HCT116 (cell line): Measurements from ENCODE around the gene RABGAP1. TPM values are rescaled to one million over a fixed set of nuclear protein-coding genes. Genes with fewer than 3 reads are reported as not detected.

Experiments
- ATAC-seq: fragments of 200-7000 bp; cut with Tn5 transposase; 2 replicates; pipeline ENCODE4 v1.9.1; 2020; ENCODE audit warnings: mild to moderate bottlenecking, moderate library complexity
- BruUV-seq: library from RNA; stranded (reverse); fragments of 400-500 nt; replicated peaks from 2 replicates; lab custom pipeline; 2021; lab: Mats Ljungman, UMichigan
- CTCF ChIA-PET: fragments of 300-600 bp; sonication (Branson Sonifier 250); formaldehyde crosslinking; loops from one replicate; lab custom pipeline; 2021; ENCODE audit warnings: antibody characterized with exemption; lab: Charles Lee
- POLR2A ChIA-PET: fragments of 300-600, 350-600 bp; sonication (Branson Sonifier 250); formaldehyde crosslinking; loops from one replicate; lab custom pipeline; 2021; ENCODE audit warnings: antibody characterized with exemption; lab: Charles Lee
- RAD21 ChIA-PET, 2 experiments: fragments of 300-600 bp; sonication (Branson Sonifier 250); formaldehyde crosslinking; loops; one replicate each; lab custom pipeline; 2023; ENCODE audit warnings: low total read pairs in 2 of 2; ENCODE audit not compliant: uncharacterized antibody in 2 of 2, unreplicated experiment in 2 of 2, low non-redundant PET in 1 of 2; lab: Charles Lee
- DNase-seq: peaks from one replicate; pipeline ENCODE4 v3.0.0-alpha.2; 2010; ENCODE audit warnings: low read depth, low spot score
- H2AFZ ChIP-seq: fragments of 200-600 bp; shearing (Covaris generic), sonication (generic); 2 replicates; pipeline ENCODE4 v1.6.1; 2017; ENCODE audit warnings: low read depth, mixed run types, mixed read lengths, antibody characterized with exemption, low read length; ENCODE audit not compliant: poor library complexity, severe bottlenecking
- H3K27ac ChIP-seq: 2 replicates; pipeline ENCODE4 v1.5.1; 2012; ENCODE audit warnings: low read depth, low read length
- H3K27me3 ChIP-seq: fragments of 200-600 bp; sonication (generic); 2 replicates; pipeline ENCODE4 v1.6.1; 2016; ENCODE audit warnings: mixed run types, low read length, mixed read lengths; ENCODE audit not compliant: insufficient read depth
- H3K36me3 ChIP-seq, 2 experiments: fragments of 200-500 bp in 1 of 2; fragments of 200-600 bp in 1 of 2; sonication (Bioruptor generic) in 1 of 2; sonication (generic) in 1 of 2; 2 replicates each; pipeline versions ENCODE4 v1.5.1 to v1.6.1; 2014 to 2016; ENCODE audit warnings: low read length in 2 of 2, inconsistent platforms in 1 of 2, mixed read lengths in 1 of 2, mixed run types in 1 of 2; ENCODE audit not compliant: insufficient read depth in 2 of 2, control insufficient read depth in 1 of 2
- H3K4me1 ChIP-seq, 2 experiments: fragments of 200-600 bp in 1 of 2; sonication (generic) in 1 of 2; 2 replicates each; pipeline versions ENCODE4 v1.5.1 to v1.6.1; 2012 to 2017; ENCODE audit warnings: low read length in 2 of 2, inconsistent platforms in 1 of 2, mild to moderate bottlenecking in 1 of 2, mixed read lengths in 1 of 2, mixed run types in 1 of 2, moderate library complexity in 1 of 2; ENCODE audit not compliant: insufficient read depth in 2 of 2, control insufficient read depth in 1 of 2
- H3K4me2 ChIP-seq: fragments of 200-600 bp; sonication (generic); 2 replicates; pipeline ENCODE4 v1.6.1; 2017; ENCODE audit warnings: mixed run types, low read length, mixed read lengths
- H3K4me3 ChIP-seq, 2 experiments: fragments of 200-600 bp in 1 of 2; sonication (generic) in 1 of 2; replicated peaks in 1 of 2; 2 replicates each; pipeline ENCODE4 v1.5.1; 2011 to 2016; ENCODE audit warnings: low read length in 2 of 2, control low read depth in 1 of 2, low read depth in 1 of 2, mild to moderate bottlenecking in 1 of 2, mixed read lengths in 1 of 2, mixed run types in 1 of 2
- H3K79me2 ChIP-seq: fragments of 200-600 bp; sonication (generic); 2 replicates; pipeline ENCODE4 v1.6.1; 2017; ENCODE audit warnings: mild to moderate bottlenecking, mixed run types, low read length, moderate library complexity, mixed read lengths; ENCODE audit not compliant: insufficient read depth
- H3K9ac ChIP-seq: fragments of 200-600 bp; sonication (generic); 2 replicates; pipeline ENCODE4 v1.6.1; 2016; ENCODE audit warnings: low read length, mixed read lengths
- H3K9me2 ChIP-seq: fragments of 200-600 bp; sonication (generic), shearing (Covaris generic); 2 replicates; pipeline ENCODE4 v1.6.1; 2017; ENCODE audit warnings: mixed run types, mild to moderate bottlenecking, moderate library complexity; ENCODE audit not compliant: insufficient read depth
- H3K9me3 ChIP-seq, 2 experiments: fragments of 200-500 bp in 1 of 2; fragments of 200-600 bp in 1 of 2; sonication (Bioruptor generic) in 1 of 2; sonication (generic) in 1 of 2; 2 replicates each; pipeline ENCODE4 v1.6.1; 2014 to 2017; ENCODE audit warnings: low read length in 2 of 2, mixed read lengths in 2 of 2, inconsistent platforms in 1 of 2, low read depth in 1 of 2, mild to moderate bottlenecking in 1 of 2, mixed run types in 1 of 2, moderate library complexity in 1 of 2; ENCODE audit not compliant: control insufficient read depth in 1 of 2, insufficient read depth in 1 of 2
- H4K20me1 ChIP-seq: fragments of 200-600 bp; sonication (generic), shearing (Covaris generic); 2 replicates; pipeline ENCODE4 v1.6.1; 2017; ENCODE audit warnings: mixed run types, mild to moderate bottlenecking, moderate library complexity; ENCODE audit not compliant: insufficient read depth
- CEBPB ChIP-seq: IDR thresholded peaks from 2 replicates; pipeline ENCODE4 v1.6.1; 2012; ENCODE audit warnings: low read depth
- EGR1 ChIP-seq: IDR thresholded peaks from 2 replicates; pipeline ENCODE4 v1.6.1; 2012; ENCODE audit warnings: low read depth
- EZH2phosphoT487 ChIP-seq: fragments of 200-600 bp; IDR thresholded peaks from 2 replicates; pipeline ENCODE4 v1.6.1; 2018; ENCODE audit warnings: antibody characterized with exemption, borderline replicate concordance
- RAD21 ChIP-seq: IDR thresholded peaks from 2 replicates; pipeline ENCODE4 v1.6.1; 2012; ENCODE audit warnings: low read depth, mild to moderate bottlenecking
- ZFX ChIP-seq: fragments of 450-650 bp; IDR thresholded peaks from 2 replicates; pipeline ENCODE4 v1.6.1; 2017
- intact Hi-C: fragments of 100-400 bp; cut with micrococcal nuclease; formaldehyde crosslinking; loops from 2 replicates; pipeline ENCODE4 v1.10.0; 2022
- total RNA-seq: library from RNA; stranded (reverse); gene quantifications from one replicate; pipeline ENCODE4 v1.2.1, GENCODE V29; 2021; ENCODE audit not compliant: unreplicated experiment
- TF ChIP-seq, protein P1 (sequence below), 3 experiments: fragments of 200-600 bp in 1 of 3; sonication (generic) in 1 of 3; IDR thresholded peaks in 2 of 3; conservative IDR thresholded peaks in 1 of 3; 2 replicates each; pipeline ENCODE4 v1.5.1; 2012 to 2017; ENCODE audit warnings: low read depth in 2 of 3, low read length in 2 of 3, antibody characterized with exemption in 1 of 3, borderline replicate concordance in 1 of 3, control low read depth in 1 of 3, mild to moderate bottlenecking in 1 of 3, mixed read lengths in 1 of 3, mixed run types in 1 of 3, moderate library complexity in 1 of 3; ENCODE audit not compliant: insufficient read depth in 1 of 3
- TF ChIP-seq, protein P2 (sequence below): IDR thresholded peaks from 2 replicates; pipeline ENCODE4 v1.6.1; 2011; ENCODE audit warnings: mild to moderate bottlenecking, low read length, moderate library complexity; ENCODE audit not compliant: insufficient replicate concordance; ENCODE audit errors: extremely low read depth
- TF ChIP-seq, protein P3 (sequence below): IDR thresholded peaks from 2 replicates; pipeline ENCODE4 v1.6.1; 2012; ENCODE audit warnings: low read depth
- TF ChIP-seq, protein P4 (sequence below): IDR thresholded peaks from 2 replicates; pipeline ENCODE4 v1.6.1; 2012

RABGAP1 gene
- total RNA-seq, 1 experiment from 2014 or later, result 29.7 TPM

DNA sequence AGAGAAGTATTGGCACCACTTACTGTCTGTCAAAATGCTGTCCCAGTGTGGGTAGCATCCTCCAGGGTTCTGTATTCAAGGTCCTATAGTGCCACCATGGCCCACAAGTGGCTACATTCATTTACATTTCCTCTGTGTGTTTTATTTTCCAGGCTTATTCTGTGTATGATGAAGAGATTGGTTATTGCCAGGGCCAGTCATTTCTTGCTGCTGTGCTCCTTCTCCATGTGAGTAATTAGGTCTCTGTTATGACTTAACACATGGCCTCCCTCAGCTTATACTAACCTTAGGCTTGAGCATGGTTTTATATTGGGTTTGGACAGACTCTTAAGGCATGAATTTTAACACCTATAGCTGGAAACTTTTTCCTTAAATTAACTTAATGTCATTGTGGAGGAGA is 129.4 kb downstream of the RABGAP1 start:
- H4K20me1 ChIP-seq, result no peaks in the 10 kb centered on the region
- POLR2A ChIA-PET, result no interaction called here
- TF ChIP-seq EGR1, result no peak
- no peak for TF ChIP-seq CEBPB
- TF ChIP-seq, protein P1, sequence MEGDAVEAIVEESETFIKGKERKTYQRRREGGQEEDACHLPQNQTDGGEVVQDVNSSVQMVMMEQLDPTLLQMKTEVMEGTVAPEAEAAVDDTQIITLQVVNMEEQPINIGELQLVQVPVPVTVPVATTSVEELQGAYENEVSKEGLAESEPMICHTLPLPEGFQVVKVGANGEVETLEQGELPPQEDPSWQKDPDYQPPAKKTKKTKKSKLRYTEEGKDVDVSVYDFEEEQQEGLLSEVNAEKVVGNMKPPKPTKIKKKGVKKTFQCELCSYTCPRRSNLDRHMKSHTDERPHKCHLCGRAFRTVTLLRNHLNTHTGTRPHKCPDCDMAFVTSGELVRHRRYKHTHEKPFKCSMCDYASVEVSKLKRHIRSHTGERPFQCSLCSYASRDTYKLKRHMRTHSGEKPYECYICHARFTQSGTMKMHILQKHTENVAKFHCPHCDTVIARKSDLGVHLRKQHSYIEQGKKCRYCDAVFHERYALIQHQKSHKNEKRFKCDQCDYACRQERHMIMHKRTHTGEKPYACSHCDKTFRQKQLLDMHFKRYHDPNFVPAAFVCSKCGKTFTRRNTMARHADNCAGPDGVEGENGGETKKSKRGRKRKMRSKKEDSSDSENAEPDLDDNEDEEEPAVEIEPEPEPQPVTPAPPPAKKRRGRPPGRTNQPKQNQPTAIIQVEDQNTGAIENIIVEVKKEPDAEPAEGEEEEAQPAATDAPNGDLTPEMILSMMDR (IDR thresholded peaks at IDR 0.05 in 2 of 3, conservative IDR thresholded peaks at IDR 0.05 in 1 of 3; ENCODE audit: borderline replicate concordance in 1 of 3, insufficient read depth in 1 of 3, low read depth in 2 of 3, low read length in 2 of 3), result no peak
- TF ChIP-seq, protein P2, sequence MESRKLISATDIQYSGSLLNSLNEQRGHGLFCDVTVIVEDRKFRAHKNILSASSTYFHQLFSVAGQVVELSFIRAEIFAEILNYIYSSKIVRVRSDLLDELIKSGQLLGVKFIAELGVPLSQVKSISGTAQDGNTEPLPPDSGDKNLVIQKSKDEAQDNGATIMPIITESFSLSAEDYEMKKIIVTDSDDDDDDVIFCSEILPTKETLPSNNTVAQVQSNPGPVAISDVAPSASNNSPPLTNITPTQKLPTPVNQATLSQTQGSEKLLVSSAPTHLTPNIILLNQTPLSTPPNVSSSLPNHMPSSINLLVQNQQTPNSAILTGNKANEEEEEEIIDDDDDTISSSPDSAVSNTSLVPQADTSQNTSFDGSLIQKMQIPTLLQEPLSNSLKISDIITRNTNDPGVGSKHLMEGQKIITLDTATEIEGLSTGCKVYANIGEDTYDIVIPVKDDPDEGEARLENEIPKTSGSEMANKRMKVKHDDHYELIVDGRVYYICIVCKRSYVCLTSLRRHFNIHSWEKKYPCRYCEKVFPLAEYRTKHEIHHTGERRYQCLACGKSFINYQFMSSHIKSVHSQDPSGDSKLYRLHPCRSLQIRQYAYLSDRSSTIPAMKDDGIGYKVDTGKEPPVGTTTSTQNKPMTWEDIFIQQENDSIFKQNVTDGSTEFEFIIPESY, result no peak
- no peak for TF ChIP-seq RAD21
- TF ChIP-seq, protein P3, sequence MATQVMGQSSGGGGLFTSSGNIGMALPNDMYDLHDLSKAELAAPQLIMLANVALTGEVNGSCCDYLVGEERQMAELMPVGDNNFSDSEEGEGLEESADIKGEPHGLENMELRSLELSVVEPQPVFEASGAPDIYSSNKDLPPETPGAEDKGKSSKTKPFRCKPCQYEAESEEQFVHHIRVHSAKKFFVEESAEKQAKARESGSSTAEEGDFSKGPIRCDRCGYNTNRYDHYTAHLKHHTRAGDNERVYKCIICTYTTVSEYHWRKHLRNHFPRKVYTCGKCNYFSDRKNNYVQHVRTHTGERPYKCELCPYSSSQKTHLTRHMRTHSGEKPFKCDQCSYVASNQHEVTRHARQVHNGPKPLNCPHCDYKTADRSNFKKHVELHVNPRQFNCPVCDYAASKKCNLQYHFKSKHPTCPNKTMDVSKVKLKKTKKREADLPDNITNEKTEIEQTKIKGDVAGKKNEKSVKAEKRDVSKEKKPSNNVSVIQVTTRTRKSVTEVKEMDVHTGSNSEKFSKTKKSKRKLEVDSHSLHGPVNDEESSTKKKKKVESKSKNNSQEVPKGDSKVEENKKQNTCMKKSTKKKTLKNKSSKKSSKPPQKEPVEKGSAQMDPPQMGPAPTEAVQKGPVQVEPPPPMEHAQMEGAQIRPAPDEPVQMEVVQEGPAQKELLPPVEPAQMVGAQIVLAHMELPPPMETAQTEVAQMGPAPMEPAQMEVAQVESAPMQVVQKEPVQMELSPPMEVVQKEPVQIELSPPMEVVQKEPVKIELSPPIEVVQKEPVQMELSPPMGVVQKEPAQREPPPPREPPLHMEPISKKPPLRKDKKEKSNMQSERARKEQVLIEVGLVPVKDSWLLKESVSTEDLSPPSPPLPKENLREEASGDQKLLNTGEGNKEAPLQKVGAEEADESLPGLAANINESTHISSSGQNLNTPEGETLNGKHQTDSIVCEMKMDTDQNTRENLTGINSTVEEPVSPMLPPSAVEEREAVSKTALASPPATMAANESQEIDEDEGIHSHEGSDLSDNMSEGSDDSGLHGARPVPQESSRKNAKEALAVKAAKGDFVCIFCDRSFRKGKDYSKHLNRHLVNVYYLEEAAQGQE, result no peak
- no peak for TF ChIP-seq EZH2phosphoT487
- TF ChIP-seq, protein P4, sequence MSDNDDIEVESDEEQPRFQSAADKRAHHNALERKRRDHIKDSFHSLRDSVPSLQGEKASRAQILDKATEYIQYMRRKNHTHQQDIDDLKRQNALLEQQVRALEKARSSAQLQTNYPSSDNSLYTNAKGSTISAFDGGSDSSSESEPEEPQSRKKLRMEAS, result no peak
- TF ChIP-seq ZFX, result no peak
- TF ChIP-seq, all 23 proteins: peak for 0
- H3K9me2 ChIP-seq, result no peaks in the 10 kb centered on the region
- H3K27ac ChIP-seq, result no peak overlapping the region
- intact Hi-C loops, result no loop called here
- RAD21 ChIA-PET, result no interaction called here
- no peaks in the 10 kb centered on the region for H3K79me2 ChIP-seq
- no peak overlapping the region for H2AFZ ChIP-seq
- H3K36me3 ChIP-seq, result peaks cover 8 to 14% of the 10 kb centered on the region in 2 experiments; a peak in 3 of 4 replicates
- DNase-seq (no peak), ATAC-seq (no peak)
- no peaks in the 10 kb centered on the region for H3K9me3 ChIP-seq
- H3K4me1 ChIP-seq, result no peaks in the 10 kb centered on the region
- H3K27me3 ChIP-seq, result no peaks in the 10 kb centered on the region
- no peak overlapping the region for H3K4me2 ChIP-seq
- BruUV-seq, result no TSS peak
- H3K9ac ChIP-seq, result no peak overlapping the region
- CTCF ChIA-PET, result no interaction called here
- H3K4me3 ChIP-seq, result no peak overlapping the region
